H9 (cell line): ENCODE data around the gene WSB2. TPM values are rescaled to one million over a fixed set of nuclear protein-coding genes. Genes with fewer than 3 reads are reported as not detected.

Experiments
- DNase-seq: peaks from one replicate; pipeline ENCODE4 v3.0.0-alpha.2; 2017
- H2AFZ ChIP-seq: one replicate; pipeline ENCODE4 v1.6.1; 2013; ENCODE audit warnings: mild to moderate bottlenecking, low read length, control low read depth, moderate library complexity
- H2AK5ac ChIP-seq: 2 replicates; pipeline ENCODE4 v1.6.1; 2013; ENCODE audit warnings: low read length, control low read depth, mixed read lengths; ENCODE audit not compliant: insufficient read length
- H2BK120ac ChIP-seq: one replicate; pipeline ENCODE4 v1.6.1; 2013; ENCODE audit warnings: low read depth, mild to moderate bottlenecking, low read length, control low read depth, inconsistent platforms; ENCODE audit not compliant: poor library complexity, severe bottlenecking
- H2BK12ac ChIP-seq: 2 replicates; pipeline ENCODE4 v1.6.1; 2013; ENCODE audit warnings: low read length, control low read depth, mixed read lengths, low read depth; ENCODE audit not compliant: insufficient read length
- H2BK15ac ChIP-seq: 2 replicates; pipeline ENCODE4 v1.6.1; 2013; ENCODE audit warnings: low read depth, low read length, control low read depth
- H2BK20ac ChIP-seq: one replicate; pipeline ENCODE4 v1.6.1; 2013; ENCODE audit warnings: low read depth, mild to moderate bottlenecking, low read length, control low read depth, inconsistent platforms; ENCODE audit not compliant: poor library complexity, severe bottlenecking
- H2BK5ac ChIP-seq: 2 replicates; pipeline ENCODE4 v1.6.1; 2013; ENCODE audit warnings: low read length, control low read depth, mixed read lengths; ENCODE audit not compliant: insufficient read length
- H3K14ac ChIP-seq: 2 replicates; pipeline ENCODE4 v1.6.1; 2013; ENCODE audit warnings: low read length, control low read depth; ENCODE audit not compliant: insufficient read depth
- H3K18ac ChIP-seq: 2 replicates; pipeline ENCODE4 v1.6.1; 2013; ENCODE audit warnings: low read depth, mild to moderate bottlenecking, mixed read lengths, low read length, control low read depth; ENCODE audit not compliant: insufficient read length
- H3K23ac ChIP-seq: 2 replicates; pipeline ENCODE4 v1.6.1; 2013; ENCODE audit warnings: low read length, control low read depth, mixed read lengths, low read depth; ENCODE audit not compliant: insufficient read length
- H3K23me2 ChIP-seq: 2 replicates; pipeline ENCODE4 v1.6.1; 2013; ENCODE audit warnings: low read depth, mild to moderate bottlenecking, mixed read lengths, low read length, control low read depth; ENCODE audit not compliant: insufficient read length, poor library complexity, severe bottlenecking
- H3K27ac ChIP-seq: 2 replicates; pipeline ENCODE4 v1.5.1; 2013; ENCODE audit warnings: low read length, control low read depth, mixed read lengths, low read depth; ENCODE audit not compliant: insufficient read length
- H3K27me3 ChIP-seq: 2 replicates; pipeline ENCODE4 v1.6.1; 2013; ENCODE audit warnings: low read length, control low read depth, inconsistent platforms; ENCODE audit not compliant: insufficient read depth
- H3K4ac ChIP-seq: 2 replicates; pipeline ENCODE4 v1.6.1; 2013; ENCODE audit warnings: low read depth, mild to moderate bottlenecking, control low read depth, inconsistent platforms, low read length, moderate library complexity
- H3K4me1 ChIP-seq: 2 replicates; pipeline ENCODE4 v1.6.1; 2013; ENCODE audit warnings: low read length, control low read depth, inconsistent platforms; ENCODE audit not compliant: insufficient read depth
- H3K4me2 ChIP-seq: 2 replicates; pipeline ENCODE4 v1.6.1; 2013; ENCODE audit warnings: low read length, control low read depth, mixed read lengths; ENCODE audit not compliant: insufficient read length, insufficient read depth
- H3K56ac ChIP-seq: 2 replicates; pipeline ENCODE4 v1.6.1; 2013; ENCODE audit warnings: low read depth, mild to moderate bottlenecking, mixed read lengths, low read length, control low read depth; ENCODE audit not compliant: insufficient read length
- H3K79me1 ChIP-seq: 2 replicates; pipeline ENCODE4 v1.6.1; 2013; ENCODE audit warnings: low read depth, mild to moderate bottlenecking, moderate library complexity, low read length, control low read depth, inconsistent platforms; ENCODE audit not compliant: insufficient read depth, poor library complexity, severe bottlenecking
- H3K79me2 ChIP-seq: 2 replicates; pipeline ENCODE4 v1.6.1; 2013; ENCODE audit warnings: low read length, control low read depth, inconsistent platforms; ENCODE audit not compliant: insufficient read depth
- H3K9ac ChIP-seq: 2 replicates; pipeline ENCODE4 v1.6.1; 2013; ENCODE audit warnings: low read length, control low read depth, mixed read lengths; ENCODE audit not compliant: insufficient read length; ENCODE audit errors: extremely low read depth
- H3K9me3 ChIP-seq: one replicate; pipeline ENCODE4 v1.6.1; 2013; ENCODE audit warnings: low read depth, low read length, inconsistent platforms; ENCODE audit not compliant: control insufficient read depth
- H3T11ph ChIP-seq: one replicate; pipeline ENCODE4 v1.6.1; 2013; ENCODE audit warnings: mild to moderate bottlenecking, low read length, control low read depth, inconsistent platforms
- H4K20me1 ChIP-seq: one replicate; pipeline ENCODE4 v1.6.1; 2013; ENCODE audit not compliant: control insufficient read depth, insufficient read length, insufficient read depth
- H4K5ac ChIP-seq: 2 replicates; pipeline ENCODE4 v1.6.1; 2013; ENCODE audit warnings: low read depth, mild to moderate bottlenecking, mixed read lengths, low read length, control low read depth; ENCODE audit not compliant: insufficient read length
- H4K8ac ChIP-seq: replicated peaks from 2 replicates; pipeline ENCODE4 v1.6.1; 2013; ENCODE audit warnings: low read length, control low read depth, mixed read lengths, low read depth; ENCODE audit not compliant: insufficient read length
- H4K91ac ChIP-seq: 2 replicates; pipeline ENCODE4 v1.6.1; 2013; ENCODE audit warnings: low read depth, mild to moderate bottlenecking, moderate library complexity, mixed read lengths, low read length, control low read depth; ENCODE audit not compliant: insufficient read length
- H3K27ac Mint-ChIP-seq, 3 experiments: 2 replicates in 2 of 3; 3 replicates in 1 of 3; pipeline ENCODE4 v1.8.0; 2020 to 2021; ENCODE audit warnings: mixed read lengths in 3 of 3, mild to moderate bottlenecking in 1 of 3, moderate library complexity in 1 of 3
- H3K27me3 Mint-ChIP-seq: 2 replicates; pipeline ENCODE4 v1.8.0; 2021; ENCODE audit warnings: low read depth, mild to moderate bottlenecking, moderate library complexity, mixed read lengths
- H3K36me3 Mint-ChIP-seq, 3 experiments: 2 replicates in 2 of 3; 3 replicates in 1 of 3; pipeline ENCODE4 v1.8.0; 2020 to 2021; ENCODE audit warnings: low read depth in 3 of 3, mixed read lengths in 3 of 3; ENCODE audit not compliant: insufficient read depth in 1 of 3
- H3K4me1 Mint-ChIP-seq, 2 experiments: 2 replicates each; pipeline ENCODE4 v1.8.0; 2020; ENCODE audit warnings: mixed read lengths in 2 of 2
- H3K4me3 Mint-ChIP-seq, 2 experiments: 2 replicates in 1 of 2; 3 replicates in 1 of 2; pipeline ENCODE4 v1.8.0; 2020 to 2021; ENCODE audit warnings: mild to moderate bottlenecking in 2 of 2, mixed read lengths in 2 of 2, moderate library complexity in 1 of 2
- H3K9me3 Mint-ChIP-seq, 2 experiments: 2 replicates in 1 of 2; 3 replicates in 1 of 2; pipeline ENCODE4 v1.8.0; 2020; ENCODE audit warnings: mild to moderate bottlenecking in 2 of 2, mixed read lengths in 2 of 2, moderate library complexity in 1 of 2
- WGBS: extraction: QIAGEN DNeasy Blood & Tissue Kit; methylation state at CpG from one replicate; pipeline ENCODE4 v1.1.7; 2013; ENCODE audit warnings: missing lambda C conversion rate, low lambda C conversion rate, mixed read lengths; ENCODE audit not compliant: insufficient read length; ENCODE audit errors: extremely low coverage; 5-methylcytosine and 5-hydroxymethylcytosine counted together
- total RNA-seq: library from RNA; stranded (reverse); gene quantifications from 2 replicates; pipeline ENCODE4 v1.2.1, GENCODE V29; 2021
- TF ChIP-seq, protein P1 (sequence below): fragments of 200-600 bp; sonication (generic); conservative IDR thresholded peaks from 3 replicates; pipeline ENCODE4 v1.8.0; 2021; ENCODE audit warnings: antibody characterized with exemption, mild to moderate bottlenecking

WSB2 gene
- total RNA-seq, 1 experiment from 2014 or later, result 58.6 TPM

- H2BK5ac ChIP-seq, result no peak overlapping the region
- H2BK12ac ChIP-seq, result no peak overlapping the region
- H3K4me3 Mint-ChIP-seq, result no peak overlapping the region
- H3K14ac ChIP-seq, result no peak overlapping the region
- no peaks in the 10 kb centered on the region; the same call in none of the 2 replicates for H3K27me3 Mint-ChIP-seq
- no peaks in the 10 kb centered on the region for H3K23me2 ChIP-seq
- H3K4ac ChIP-seq, result no peak overlapping the region
- H3K56ac ChIP-seq, result no peak overlapping the region
- no peaks in the 10 kb centered on the region for H3K9me3 ChIP-seq
- no peak overlapping the region for H4K5ac ChIP-seq
- no peak overlapping the region for H2BK120ac ChIP-seq
- TF ChIP-seq, protein P1, sequence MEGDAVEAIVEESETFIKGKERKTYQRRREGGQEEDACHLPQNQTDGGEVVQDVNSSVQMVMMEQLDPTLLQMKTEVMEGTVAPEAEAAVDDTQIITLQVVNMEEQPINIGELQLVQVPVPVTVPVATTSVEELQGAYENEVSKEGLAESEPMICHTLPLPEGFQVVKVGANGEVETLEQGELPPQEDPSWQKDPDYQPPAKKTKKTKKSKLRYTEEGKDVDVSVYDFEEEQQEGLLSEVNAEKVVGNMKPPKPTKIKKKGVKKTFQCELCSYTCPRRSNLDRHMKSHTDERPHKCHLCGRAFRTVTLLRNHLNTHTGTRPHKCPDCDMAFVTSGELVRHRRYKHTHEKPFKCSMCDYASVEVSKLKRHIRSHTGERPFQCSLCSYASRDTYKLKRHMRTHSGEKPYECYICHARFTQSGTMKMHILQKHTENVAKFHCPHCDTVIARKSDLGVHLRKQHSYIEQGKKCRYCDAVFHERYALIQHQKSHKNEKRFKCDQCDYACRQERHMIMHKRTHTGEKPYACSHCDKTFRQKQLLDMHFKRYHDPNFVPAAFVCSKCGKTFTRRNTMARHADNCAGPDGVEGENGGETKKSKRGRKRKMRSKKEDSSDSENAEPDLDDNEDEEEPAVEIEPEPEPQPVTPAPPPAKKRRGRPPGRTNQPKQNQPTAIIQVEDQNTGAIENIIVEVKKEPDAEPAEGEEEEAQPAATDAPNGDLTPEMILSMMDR, result no peak
- peaks cover 0 to 2% of the 10 kb centered on the region in 2 experiments; a peak in 2 of 5 replicates for H3K9me3 Mint-ChIP-seq
- WGBS, result no CpG with 5 or more reads among the region's 4 CpGs
- H4K8ac ChIP-seq, result no peak overlapping the region
- no peak overlapping the region for H3K18ac ChIP-seq
- H2BK15ac ChIP-seq, result no peak overlapping the region
- H3K36me3 Mint-ChIP-seq, result no peaks in the 10 kb centered on the region
- H3K4me1 Mint-ChIP-seq, result no peaks in the 10 kb centered on the region
- H3K4me2 ChIP-seq, result no peak overlapping the region
- H2AFZ ChIP-seq, result no peak overlapping the region
- no peak overlapping the region for H3K9ac ChIP-seq
- H2BK20ac ChIP-seq, result no peak overlapping the region
- H4K91ac ChIP-seq, result no peak overlapping the region
- H2AK5ac ChIP-seq, result no peak overlapping the region
- H3K23ac ChIP-seq, result no peak overlapping the region
- H3K4me1 ChIP-seq, result 0 out of 2 replicates have a peak, but pooled peaks cover 2% of the 10 kb centered on the region
- H3K27ac ChIP-seq, result no peak overlapping the region
- no peaks in the 10 kb centered on the region for H3K79me1 ChIP-seq
- H3K27me3 ChIP-seq, result no peaks in the 10 kb centered on the region
- no peak for DNase-seq
- H4K20me1 ChIP-seq, result no peaks in the 10 kb centered on the region
- H3K27ac Mint-ChIP-seq, result no peak overlapping the region
- no peaks in the 10 kb centered on the region for H3K79me2 ChIP-seq
- H3T11ph ChIP-seq, result no peak overlapping the region
Observed at GRCh38 chr12:117986705-117987469, 74.1 kb downstream of the WSB2 start.
